ENCODE measurements around the gene TSPAN16. TPM values are rescaled to one million over a fixed set of nuclear protein-coding genes. Genes with fewer than 3 reads are reported as not detected.

TSPAN16 gene
- total and polyA plus RNA-seq, 2 of the 13 experiments (the other 11 are each of a cell fraction or from before 2014, with no cell fraction given): not detected

- no peak for TF ChIP-seq ZBTB40 (IDR thresholded peaks at IDR 0.05)
- no peak for TF ChIP-seq ZBTB40 (CRISPR knock-in tag; IDR thresholded peaks at IDR 0.05)
- no peak for TF ChIP-seq MATR3 (CRISPR knock-in tag; IDR thresholded peaks at IDR 0.05)
- no peak for TF ChIP-seq TSC22D2 (CRISPR knock-in tag; IDR thresholded peaks at IDR 0.05; ENCODE audit: borderline replicate concordance)
- peak; percentile 84 for TF ChIP-seq PHF21A (CRISPR knock-in tag; IDR thresholded peaks at IDR 0.05)
- no peak for TF ChIP-seq SP1 (IDR thresholded peaks at IDR 0.05)
- TF ChIP-seq SP1 (CRISPR knock-in tag; IDR thresholded peaks at IDR 0.05): no peak
- no peak for TF ChIP-seq NFIB (CRISPR knock-in tag; IDR thresholded peaks at IDR 0.05; ENCODE audit: borderline replicate concordance)
- TF ChIP-seq ZFX (CRISPR knock-in tag; IDR thresholded peaks at IDR 0.05; ENCODE audit: low read depth): peak; percentile 55; the same call in 1 of the 2 replicates
- peak; percentile 16 for TF ChIP-seq ASH2L (IDR thresholded peaks at IDR 0.05; ENCODE audit: insufficient read length, low read depth, low read length)
- TF ChIP-seq, protein P1, sequence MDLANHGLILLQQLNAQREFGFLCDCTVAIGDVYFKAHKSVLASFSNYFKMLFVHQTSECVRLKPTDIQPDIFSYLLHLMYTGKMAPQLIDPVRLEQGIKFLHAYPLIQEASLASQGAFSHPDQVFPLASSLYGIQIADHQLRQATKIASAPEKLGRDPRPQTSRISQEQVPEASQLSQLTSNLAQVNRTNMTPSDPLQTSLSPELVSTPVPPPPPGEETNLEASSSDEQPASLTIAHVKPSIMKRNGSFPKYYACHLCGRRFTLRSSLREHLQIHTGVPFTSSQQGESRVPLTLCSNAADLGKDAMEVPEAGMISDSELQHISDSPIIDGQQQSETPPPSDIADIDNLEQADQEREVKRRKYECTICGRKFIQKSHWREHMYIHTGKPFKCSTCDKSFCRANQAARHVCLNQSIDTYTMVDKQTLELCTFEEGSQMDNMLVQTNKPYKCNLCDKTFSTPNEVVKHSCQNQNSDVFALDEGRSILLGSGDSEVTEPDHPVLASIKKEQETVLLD (CRISPR knock-in tag; IDR thresholded peaks at IDR 0.05; ENCODE audit: low read depth): no peak
- TF ChIP-seq ZNF781 (CRISPR knock-in tag; IDR thresholded peaks at IDR 0.05; ENCODE audit: borderline replicate concordance, not compliant biosample characterization): no peak
- TF ChIP-seq JDP2 (CRISPR knock-in tag; IDR thresholded peaks at IDR 0.05; ENCODE audit: borderline replicate concordance): no peak
- TF ChIP-seq MYC (CRISPR knock-in tag; IDR thresholded peaks at IDR 0.05; ENCODE audit: borderline replicate concordance): peak; percentile 45; the same call in 1 of the 2 replicates
- peak; percentile 28; the same call in 1 of the 2 replicates for TF ChIP-seq ZNF687 (CRISPR knock-in tag; IDR thresholded peaks at IDR 0.05)
Observed at GRCh38 chr19:11324079-11324661, 28.2 kb downstream of the TSPAN16 start (continued).
